HepG2 (cell line): ENCODE data around the gene DHRS7. TPM values are rescaled to one million over a fixed set of nuclear protein-coding genes. Genes with fewer than 3 reads are reported as not detected.

Experiments
- ARNTL ChIP-seq: sonication (generic); formaldehyde crosslinking; IDR thresholded peaks from 2 replicates; pipeline ENCODE4 v1.4.0; 2020; ENCODE audit warnings: mild to moderate bottlenecking, missing genetic modification reagents
- CAMTA2 ChIP-seq: sonication (generic); formaldehyde crosslinking; IDR thresholded peaks from 2 replicates; pipeline ENCODE4 v1.4.0; 2020; ENCODE audit warnings: mild to moderate bottlenecking, missing genetic modification reagents, borderline replicate concordance
- DNMT3B ChIP-seq: conservative IDR thresholded peaks from 2 replicates; pipeline ENCODE4 v1.6.1; 2016; ENCODE audit warnings: missing biosample characterization, control low read depth
- DR1 ChIP-seq: sonication (generic); formaldehyde crosslinking; IDR thresholded peaks from 2 replicates; pipeline ENCODE4 v1.8.0; 2021; ENCODE audit warnings: mild to moderate bottlenecking, missing genetic modification reagents, inconsistent platforms
- MTA3 ChIP-seq: sonication (generic); formaldehyde crosslinking; IDR thresholded peaks from 2 replicates; pipeline ENCODE4 v1.4.0; 2020; ENCODE audit warnings: missing genetic modification reagents
- PLRG1 ChIP-seq: fragments of 450-650 bp; conservative IDR thresholded peaks from 2 replicates; pipeline ENCODE4 v1.6.1; 2016
- SNRNP70 ChIP-seq: fragments of 200-400 bp; formaldehyde crosslinking; IDR thresholded peaks from 2 replicates; pipeline ENCODE4 v1.6.1; 2017; ENCODE audit warnings: mild to moderate bottlenecking, low read depth, low read length, moderate library complexity
- TAF15 ChIP-seq: fragments of 200-400 bp; formaldehyde crosslinking; IDR thresholded peaks from one replicate; pipeline ENCODE4 v1.6.1; 2018; ENCODE audit warnings: mild to moderate bottlenecking, low read depth, low read length; ENCODE audit not compliant: poor library complexity, severe bottlenecking
- ZNF225 ChIP-seq: sonication (generic); formaldehyde crosslinking; IDR thresholded peaks from 2 replicates; pipeline ENCODE4 v1.4.0; 2020; ENCODE audit warnings: mild to moderate bottlenecking, missing genetic modification reagents
- ZNF431 ChIP-seq: sonication (generic); formaldehyde crosslinking; IDR thresholded peaks from 2 replicates; pipeline ENCODE4 v1.9.0; 2022; ENCODE audit warnings: missing genetic modification reagents, low read depth, mild to moderate bottlenecking, borderline replicate concordance
- ZNF552 ChIP-seq: sonication (generic); formaldehyde crosslinking; IDR thresholded peaks from 2 replicates; pipeline ENCODE4 v1.9.0; 2022; ENCODE audit warnings: missing genetic modification reagents, mild to moderate bottlenecking, borderline replicate concordance
- ZNF564 ChIP-seq: sonication (generic); formaldehyde crosslinking; IDR thresholded peaks from 2 replicates; pipeline ENCODE4 v1.8.1; 2023; ENCODE audit warnings: mild to moderate bottlenecking, missing genetic modification reagents
- ZNF792 ChIP-seq: IDR thresholded peaks from 2 replicates; pipeline ENCODE4 v1.6.1; 2016
- ZSCAN25 ChIP-seq: sonication (generic); formaldehyde crosslinking; IDR thresholded peaks from 2 replicates; pipeline ENCODE4 v1.8.0; 2022; ENCODE audit warnings: mild to moderate bottlenecking, missing genetic modification reagents
- polyA plus RNA-seq, 8 experiments: library from polyadenylated mRNA; depleted of rRNA in 3 of 8; stranded (reverse) in 7 of 8; unstranded in 1 of 8; fragments of >200 nt; fragmentation: Illumina TruSeq in 4 of 8; extraction: Trizol in 4 of 8; gene quantifications; 2 replicates each; pipeline versions ENCODE4 v1.2.1 to v1.2.3, GENCODE V29; 2011 to 2016; ENCODE audit warnings: low read depth in 4 of 8, missing spikeins in 1 of 8, mixed read lengths in 1 of 8; ENCODE audit not compliant: insufficient read depth in 1 of 8
- total RNA-seq, 5 experiments: library from RNA; depleted of rRNA; stranded (reverse); fragments of >200 nt; fragmentation: Illumina TruSeq; extraction: Trizol; gene quantifications; 2 replicates each; pipeline ENCODE4 v1.2.3, GENCODE V29; 2016; ENCODE audit warnings: low read depth in 1 of 5
- TF ChIP-seq, protein P1 (sequence below): sonication (generic); formaldehyde crosslinking; conservative IDR thresholded peaks from 2 replicates; pipeline ENCODE4 v1.4.0; 2020; ENCODE audit warnings: missing genetic modification reagents
- TF ChIP-seq, protein P2 (sequence below): fragments of 450-650 bp; IDR thresholded peaks from 2 replicates; pipeline ENCODE4 v1.6.1; 2017; ENCODE audit warnings: mild to moderate bottlenecking
- TF ChIP-seq, protein P3 (sequence below): sonication (generic); formaldehyde crosslinking; conservative IDR thresholded peaks from 2 replicates; pipeline ENCODE4 v1.4.0; 2020; ENCODE audit warnings: mild to moderate bottlenecking, missing genetic modification reagents, moderate library complexity

DHRS7 gene
- total and polyA plus RNA-seq, 2 of the 13 experiments (the other 11 are each of a cell fraction or from before 2014, with no cell fraction given) = 20.8 to 44.4 TPM

DNA sequence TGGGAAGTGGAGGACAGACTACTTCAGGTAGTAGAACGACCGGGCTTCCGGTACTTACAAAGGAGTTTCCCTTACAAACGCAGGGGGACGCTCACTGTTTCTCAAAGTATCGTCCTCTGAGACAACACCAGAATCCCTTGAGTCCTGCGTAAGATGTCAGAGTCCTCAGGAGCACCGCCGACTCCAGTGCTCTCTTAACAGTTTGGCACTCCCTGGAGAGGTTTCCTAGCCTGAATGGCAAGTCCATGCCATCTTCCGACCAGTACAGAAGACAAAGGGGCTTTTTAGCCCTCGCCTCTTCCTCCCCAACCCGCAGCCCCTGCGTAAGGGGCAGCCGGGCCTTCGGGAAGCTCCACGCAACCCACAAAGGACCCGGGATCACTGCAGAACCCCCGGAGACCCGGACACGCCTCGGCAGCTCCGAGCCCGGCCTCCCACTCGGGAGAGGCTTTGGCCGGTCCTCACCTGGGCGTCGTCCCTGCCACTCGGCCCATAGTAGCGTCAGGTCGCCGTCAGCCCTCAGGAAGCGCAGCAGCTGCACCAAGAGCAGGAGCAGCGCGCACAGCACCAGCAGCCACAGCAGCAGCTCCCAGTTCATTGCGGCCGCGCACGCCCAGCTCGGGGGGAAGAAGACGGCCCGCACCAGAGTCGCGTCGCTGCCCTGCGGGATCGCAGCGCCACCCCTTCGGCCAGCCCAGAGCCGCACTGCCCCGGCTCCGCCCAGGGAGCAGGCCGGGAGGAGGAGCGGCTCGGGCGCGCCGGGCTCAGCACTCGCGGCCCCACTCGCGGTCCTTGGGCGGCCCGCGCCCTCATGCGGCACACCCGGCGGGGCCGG, at the start of gene DHRS7 (continued):
- TF ChIP-seq, protein P1, sequence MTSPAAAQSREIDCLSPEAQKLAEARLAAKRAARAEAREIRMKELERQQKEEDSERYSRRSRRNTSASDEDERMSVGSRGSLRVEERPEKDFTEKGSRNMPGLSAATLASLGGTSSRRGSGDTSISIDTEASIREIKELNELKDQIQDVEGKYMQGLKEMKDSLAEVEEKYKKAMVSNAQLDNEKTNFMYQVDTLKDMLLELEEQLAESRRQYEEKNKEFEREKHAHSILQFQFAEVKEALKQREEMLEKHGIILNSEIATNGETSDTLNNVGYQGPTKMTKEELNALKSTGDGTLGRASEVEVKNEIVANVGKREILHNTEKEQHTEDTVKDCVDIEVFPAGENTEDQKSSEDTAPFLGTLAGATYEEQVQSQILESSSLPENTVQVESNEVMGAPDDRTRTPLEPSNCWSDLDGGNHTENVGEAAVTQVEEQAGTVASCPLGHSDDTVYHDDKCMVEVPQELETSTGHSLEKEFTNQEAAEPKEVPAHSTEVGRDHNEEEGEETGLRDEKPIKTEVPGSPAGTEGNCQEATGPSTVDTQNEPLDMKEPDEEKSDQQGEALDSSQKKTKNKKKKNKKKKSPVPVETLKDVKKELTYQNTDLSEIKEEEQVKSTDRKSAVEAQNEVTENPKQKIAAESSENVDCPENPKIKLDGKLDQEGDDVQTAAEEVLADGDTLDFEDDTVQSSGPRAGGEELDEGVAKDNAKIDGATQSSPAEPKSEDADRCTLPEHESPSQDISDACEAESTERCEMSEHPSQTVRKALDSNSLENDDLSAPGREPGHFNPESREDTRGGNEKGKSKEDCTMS (CRISPR knock-in tag) = no peak
- TF ChIP-seq ZNF431 (CRISPR knock-in tag) (no peak), DR1 (peak; percentile 70; the same call in 1 of the 2 replicates), TAF15 (no peak), ZNF564 (CRISPR knock-in tag) (peak; percentile 40; the same call in 1 of the 2 replicates), MTA3 (CRISPR knock-in tag) (no peak), ZSCAN25 (CRISPR knock-in tag) (peak; percentile 93), ZNF792 (CRISPR knock-in tag) (peak; percentile 57; the same call in 1 of the 2 replicates), ARNTL (CRISPR knock-in tag) (no peak), PLRG1 (no peak), SNRNP70 (no peak), ZNF225 (CRISPR knock-in tag) (peak; percentile 57; the same call in 1 of the 2 replicates), ZNF552 (CRISPR knock-in tag) (no peak), DNMT3B (CRISPR knock-in tag) (no peak), CAMTA2 (CRISPR knock-in tag) (peak; percentile 70; the same call in 1 of the 2 replicates)
- TF ChIP-seq, protein P2, sequence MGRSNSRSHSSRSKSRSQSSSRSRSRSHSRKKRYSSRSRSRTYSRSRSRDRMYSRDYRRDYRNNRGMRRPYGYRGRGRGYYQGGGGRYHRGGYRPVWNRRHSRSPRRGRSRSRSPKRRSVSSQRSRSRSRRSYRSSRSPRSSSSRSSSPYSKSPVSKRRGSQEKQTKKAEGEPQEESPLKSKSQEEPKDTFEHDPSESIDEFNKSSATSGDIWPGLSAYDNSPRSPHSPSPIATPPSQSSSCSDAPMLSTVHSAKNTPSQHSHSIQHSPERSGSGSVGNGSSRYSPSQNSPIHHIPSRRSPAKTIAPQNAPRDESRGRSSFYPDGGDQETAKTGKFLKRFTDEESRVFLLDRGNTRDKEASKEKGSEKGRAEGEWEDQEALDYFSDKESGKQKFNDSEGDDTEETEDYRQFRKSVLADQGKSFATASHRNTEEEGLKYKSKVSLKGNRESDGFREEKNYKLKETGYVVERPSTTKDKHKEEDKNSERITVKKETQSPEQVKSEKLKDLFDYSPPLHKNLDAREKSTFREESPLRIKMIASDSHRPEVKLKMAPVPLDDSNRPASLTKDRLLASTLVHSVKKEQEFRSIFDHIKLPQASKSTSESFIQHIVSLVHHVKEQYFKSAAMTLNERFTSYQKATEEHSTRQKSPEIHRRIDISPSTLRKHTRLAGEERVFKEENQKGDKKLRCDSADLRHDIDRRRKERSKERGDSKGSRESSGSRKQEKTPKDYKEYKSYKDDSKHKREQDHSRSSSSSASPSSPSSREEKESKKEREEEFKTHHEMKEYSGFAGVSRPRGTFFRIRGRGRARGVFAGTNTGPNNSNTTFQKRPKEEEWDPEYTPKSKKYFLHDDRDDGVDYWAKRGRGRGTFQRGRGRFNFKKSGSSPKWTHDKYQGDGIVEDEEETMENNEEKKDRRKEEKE = no peak
- TF ChIP-seq, protein P3, sequence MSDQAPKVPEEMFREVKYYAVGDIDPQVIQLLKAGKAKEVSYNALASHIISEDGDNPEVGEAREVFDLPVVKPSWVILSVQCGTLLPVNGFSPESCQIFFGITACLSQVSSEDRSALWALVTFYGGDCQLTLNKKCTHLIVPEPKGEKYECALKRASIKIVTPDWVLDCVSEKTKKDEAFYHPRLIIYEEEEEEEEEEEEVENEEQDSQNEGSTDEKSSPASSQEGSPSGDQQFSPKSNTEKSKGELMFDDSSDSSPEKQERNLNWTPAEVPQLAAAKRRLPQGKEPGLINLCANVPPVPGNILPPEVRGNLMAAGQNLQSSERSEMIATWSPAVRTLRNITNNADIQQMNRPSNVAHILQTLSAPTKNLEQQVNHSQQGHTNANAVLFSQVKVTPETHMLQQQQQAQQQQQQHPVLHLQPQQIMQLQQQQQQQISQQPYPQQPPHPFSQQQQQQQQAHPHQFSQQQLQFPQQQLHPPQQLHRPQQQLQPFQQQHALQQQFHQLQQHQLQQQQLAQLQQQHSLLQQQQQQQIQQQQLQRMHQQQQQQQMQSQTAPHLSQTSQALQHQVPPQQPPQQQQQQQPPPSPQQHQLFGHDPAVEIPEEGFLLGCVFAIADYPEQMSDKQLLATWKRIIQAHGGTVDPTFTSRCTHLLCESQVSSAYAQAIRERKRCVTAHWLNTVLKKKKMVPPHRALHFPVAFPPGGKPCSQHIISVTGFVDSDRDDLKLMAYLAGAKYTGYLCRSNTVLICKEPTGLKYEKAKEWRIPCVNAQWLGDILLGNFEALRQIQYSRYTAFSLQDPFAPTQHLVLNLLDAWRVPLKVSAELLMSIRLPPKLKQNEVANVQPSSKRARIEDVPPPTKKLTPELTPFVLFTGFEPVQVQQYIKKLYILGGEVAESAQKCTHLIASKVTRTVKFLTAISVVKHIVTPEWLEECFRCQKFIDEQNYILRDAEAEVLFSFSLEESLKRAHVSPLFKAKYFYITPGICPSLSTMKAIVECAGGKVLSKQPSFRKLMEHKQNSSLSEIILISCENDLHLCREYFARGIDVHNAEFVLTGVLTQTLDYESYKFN (CRISPR knock-in tag) = peak; percentile 48; the same call in 1 of the 2 replicates
